GM15510 (cell line): ENCODE data around the gene BRAF.

Experiments
- POLR2A ChIP-seq: IDR thresholded peaks from 3 replicates; pipeline ENCODE4 v1.6.1; 2011; ENCODE audit warnings: borderline replicate concordance; ENCODE audit not compliant: insufficient read length; ENCODE audit errors: extremely low read depth

BRAF gene

GRCh38 chr7:140863867-140864266, 60.9 kb downstream of the BRAF start:
- TF ChIP-seq POLR2A: no peak

- TF ChIP-seq POLR2A: no peak
Observed at GRCh38 chr7:140863184-140863583, 61.5 kb downstream of the BRAF start.

- no peak for TF ChIP-seq POLR2A
Observed at GRCh38 chr7:140857048-140857447, 67.7 kb downstream of the BRAF start.

- no peak for TF ChIP-seq POLR2A
Observed at GRCh38 chr7:140841166-140841715, 83.5 kb downstream of the BRAF start.

GRCh38 chr7:140831724-140832123, 93.0 kb downstream of the BRAF start:
- TF ChIP-seq POLR2A: no peak

GRCh38 chr7:140829720-140830119, 95.0 kb downstream of the BRAF start:
- no peak for TF ChIP-seq POLR2A

- no peak for TF ChIP-seq POLR2A
Observed at GRCh38 chr7:140828741-140829140, 96.0 kb downstream of the BRAF start.

- TF ChIP-seq POLR2A: no peak
Observed at GRCh38 chr7:140810830-140811556, 113.7 kb downstream of the BRAF start.

- TF ChIP-seq POLR2A: no peak
Observed at GRCh38 chr7:140810385-140810784, 114.3 kb downstream of the BRAF start.

- TF ChIP-seq POLR2A: no peak
Observed at GRCh38 chr7:140778975-140779374, 145.8 kb downstream of the BRAF start.

GRCh38 chr7:140778568-140778967, 146.2 kb downstream of the BRAF start:
- TF ChIP-seq POLR2A: no peak

- TF ChIP-seq POLR2A: no peak
Observed at GRCh38 chr7:140774371-140774770, 150.4 kb downstream of the BRAF start.

- no peak for TF ChIP-seq POLR2A
Observed at GRCh38 chr7:140773104-140773503, 151.6 kb downstream of the BRAF start.

- TF ChIP-seq POLR2A: no peak
Observed at GRCh38 chr7:140771826-140772225, 152.9 kb downstream of the BRAF start.

GRCh38 chr7:140769852-140770251, 154.9 kb downstream of the BRAF start:
- TF ChIP-seq POLR2A: no peak

- no peak for TF ChIP-seq POLR2A
Observed at GRCh38 chr7:140767418-140767817, 157.3 kb downstream of the BRAF start.
